Breast epithelium (tissue), 3 donors: Measurements from ENCODE around the gene NCR2.

ENCODE experiments used
- POLR2A ChIP-seq: fragments of 450-650 bp; IDR thresholded peaks from one replicate; pipeline ENCODE4 v1.6.1; 2016; ENCODE audit warnings: antibody characterized with exemption, mild to moderate bottlenecking, moderate library complexity
- TF ChIP-seq, protein P1 (sequence below), 3 donors: fragments of 450-650 bp; IDR thresholded peaks; one replicate each; pipeline ENCODE4 v1.5.1; 2016 to 2017; ENCODE audit warnings: antibody characterized with exemption in 3 of 3, mild to moderate bottlenecking in 3 of 3, moderate library complexity in 3 of 3

DNA sequence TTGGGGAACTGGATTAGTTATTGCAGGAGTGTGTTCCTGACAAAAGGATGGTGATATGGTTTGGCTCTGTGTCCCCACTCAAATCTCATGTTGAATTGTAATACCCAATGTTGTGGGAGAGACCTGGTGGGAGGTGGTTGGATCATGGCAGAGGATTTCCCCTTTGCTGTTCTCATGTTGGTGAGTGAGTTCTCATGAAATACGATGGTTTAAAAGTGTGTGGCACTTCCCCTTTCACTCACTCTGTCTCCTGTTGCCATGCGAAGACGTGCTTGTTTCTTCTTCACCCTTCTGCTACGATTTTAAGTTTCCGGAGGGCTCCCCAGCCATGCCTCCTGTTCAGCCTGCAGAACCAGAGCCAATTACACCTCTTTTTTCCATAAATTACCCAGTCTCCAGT is 32.8 kb upstream of the NCR2 start:
- TF ChIP-seq, protein P1, sequence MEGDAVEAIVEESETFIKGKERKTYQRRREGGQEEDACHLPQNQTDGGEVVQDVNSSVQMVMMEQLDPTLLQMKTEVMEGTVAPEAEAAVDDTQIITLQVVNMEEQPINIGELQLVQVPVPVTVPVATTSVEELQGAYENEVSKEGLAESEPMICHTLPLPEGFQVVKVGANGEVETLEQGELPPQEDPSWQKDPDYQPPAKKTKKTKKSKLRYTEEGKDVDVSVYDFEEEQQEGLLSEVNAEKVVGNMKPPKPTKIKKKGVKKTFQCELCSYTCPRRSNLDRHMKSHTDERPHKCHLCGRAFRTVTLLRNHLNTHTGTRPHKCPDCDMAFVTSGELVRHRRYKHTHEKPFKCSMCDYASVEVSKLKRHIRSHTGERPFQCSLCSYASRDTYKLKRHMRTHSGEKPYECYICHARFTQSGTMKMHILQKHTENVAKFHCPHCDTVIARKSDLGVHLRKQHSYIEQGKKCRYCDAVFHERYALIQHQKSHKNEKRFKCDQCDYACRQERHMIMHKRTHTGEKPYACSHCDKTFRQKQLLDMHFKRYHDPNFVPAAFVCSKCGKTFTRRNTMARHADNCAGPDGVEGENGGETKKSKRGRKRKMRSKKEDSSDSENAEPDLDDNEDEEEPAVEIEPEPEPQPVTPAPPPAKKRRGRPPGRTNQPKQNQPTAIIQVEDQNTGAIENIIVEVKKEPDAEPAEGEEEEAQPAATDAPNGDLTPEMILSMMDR (IDR thresholded peaks at IDR 0.05): no peak
- no peak for TF ChIP-seq POLR2A
